IMR-90 (cell line): ENCODE data around the gene GPR176. TPM values are rescaled to one million over a fixed set of nuclear protein-coding genes. Genes with fewer than 3 reads are reported as not detected.

Experiments
- ATAC-seq: fragments of 200-7000 bp; cut with Tn5 transposase; 2 replicates; pipeline ENCODE4 v1.9.1; 2020; ENCODE audit warnings: low read depth, mild to moderate bottlenecking, moderate library complexity
- BruUV-seq: library from RNA; stranded (reverse); fragments of 400-500 nt; replicated peaks from 2 replicates; lab custom pipeline; 2021; lab: Mats Ljungman, UMichigan
- CTCF ChIA-PET: fragments of 300-600 bp; formaldehyde crosslinking; extraction: SDS; loops from one replicate; lab custom pipeline; 2021; ENCODE audit warnings: antibody characterized with exemption; lab: Yijun Ruan, JAX
- POLR2A ChIA-PET: fragments of 300-600 bp; sonication (Branson Sonifier 250); formaldehyde crosslinking; loops from one replicate; lab custom pipeline; 2022; ENCODE audit warnings: antibody characterized with exemption; ENCODE audit not compliant: unreplicated experiment; lab: Charles Lee
- DNase-seq: peaks from one replicate; pipeline ENCODE4 v3.0.0; 2013
- H2AFZ ChIP-seq: replicated peaks from 2 replicates; pipeline ENCODE3; 2013; ENCODE audit warnings: low read length, mild to moderate bottlenecking; ENCODE audit not compliant: poor library complexity
- H2AK5ac ChIP-seq: 2 replicates; pipeline ENCODE4 v1.6.1; 2013; ENCODE audit warnings: low read depth, low read length, inconsistent platforms
- H2AK9ac ChIP-seq: replicated peaks from 2 replicates; pipeline ENCODE3; 2013; ENCODE audit warnings: mild to moderate bottlenecking, low read depth, low read length, moderate library complexity; ENCODE audit not compliant: poor library complexity
- H2BK120ac ChIP-seq: 2 replicates; pipeline ENCODE4 v1.6.1; 2013; ENCODE audit warnings: low read depth, low read length, inconsistent platforms
- H2BK15ac ChIP-seq: 3 replicates; pipeline ENCODE4 v1.6.1; 2013; ENCODE audit warnings: low read depth, low read length, inconsistent platforms
- H2BK20ac ChIP-seq: 2 replicates; pipeline ENCODE4 v1.6.1; 2013; ENCODE audit warnings: low read depth, mild to moderate bottlenecking, inconsistent platforms, low read length, moderate library complexity
- H2BK5ac ChIP-seq: 2 replicates; pipeline ENCODE4 v1.6.1; 2013; ENCODE audit warnings: mild to moderate bottlenecking, low read depth, low read length, inconsistent platforms; ENCODE audit not compliant: poor library complexity, severe bottlenecking
- H3K14ac ChIP-seq: replicated peaks from 2 replicates; pipeline ENCODE4 v1.6.1; 2013; ENCODE audit warnings: low read depth, low read length, inconsistent platforms
- H3K18ac ChIP-seq: 2 replicates; pipeline ENCODE4 v1.6.1; 2013; ENCODE audit warnings: low read depth, low read length, control low read depth
- H3K23ac ChIP-seq: 2 replicates; pipeline ENCODE4 v1.6.1; 2013; ENCODE audit warnings: low read depth, low read length, inconsistent platforms
- H3K27ac ChIP-seq: 2 replicates; pipeline ENCODE4 v1.5.1; 2013; ENCODE audit warnings: mild to moderate bottlenecking, control low read depth, low read length; ENCODE audit not compliant: insufficient read depth
- H3K27me3 ChIP-seq: 2 replicates; pipeline ENCODE4 v1.6.1; 2013; ENCODE audit warnings: low read length; ENCODE audit not compliant: control insufficient read depth, insufficient read depth
- H3K36me3 ChIP-seq: 2 replicates; pipeline ENCODE4 v1.6.1; 2013; ENCODE audit warnings: low read length, mixed read lengths; ENCODE audit not compliant: control insufficient read depth, insufficient read depth
- H3K4ac ChIP-seq: 2 replicates; pipeline ENCODE4 v1.6.1; 2013; ENCODE audit warnings: low read depth, low read length, inconsistent platforms
- H3K4me1 ChIP-seq: 2 replicates; pipeline ENCODE4 v1.6.1; 2013; ENCODE audit warnings: low read length, mixed read lengths; ENCODE audit not compliant: control insufficient read depth, insufficient read depth
- H3K4me2 ChIP-seq: 2 replicates; pipeline ENCODE4 v1.6.1; 2013; ENCODE audit warnings: low read depth, mild to moderate bottlenecking, control low read depth, low read length, moderate library complexity
- H3K4me3 ChIP-seq: 2 replicates; pipeline ENCODE4 v1.5.1; 2013; ENCODE audit warnings: low read depth, mild to moderate bottlenecking, control low read depth, low read length, moderate library complexity; ENCODE audit not compliant: insufficient read depth
- H3K56ac ChIP-seq: 2 replicates; pipeline ENCODE4 v1.6.1; 2013; ENCODE audit warnings: low read length, inconsistent platforms; ENCODE audit not compliant: insufficient read depth; ENCODE audit errors: extremely low read depth
- H3K79me1 ChIP-seq, 2 experiments: 2 replicates each; pipeline ENCODE4 v1.6.1; 2013; ENCODE audit warnings: low read length in 2 of 2, inconsistent platforms in 1 of 2, low read depth in 1 of 2
- H3K9ac ChIP-seq: 2 replicates; pipeline ENCODE4 v1.6.1; 2013; ENCODE audit warnings: low read depth, low read length, control low read depth
- H3K9me1 ChIP-seq: 2 replicates; pipeline ENCODE4 v1.6.1; 2013; ENCODE audit warnings: low read length, inconsistent platforms; ENCODE audit not compliant: insufficient read depth
- H3K9me3 ChIP-seq: 2 replicates; pipeline ENCODE4 v1.6.1; 2013; ENCODE audit warnings: low read length; ENCODE audit not compliant: control insufficient read depth, insufficient read depth
- H4K20me1 ChIP-seq: 2 replicates; pipeline ENCODE4 v1.6.1; 2013; ENCODE audit warnings: low read length, inconsistent platforms; ENCODE audit not compliant: insufficient read depth
- H4K5ac ChIP-seq: 2 replicates; pipeline ENCODE4 v1.6.1; 2013; ENCODE audit warnings: mild to moderate bottlenecking, low read depth, low read length, control low read depth
- H4K8ac ChIP-seq, 2 experiments: 2 replicates each; pipeline ENCODE4 v1.6.1; 2013; ENCODE audit warnings: low read depth in 2 of 2, low read length in 2 of 2, control low read depth in 1 of 2, inconsistent platforms in 1 of 2
- H4K91ac ChIP-seq: 2 replicates; pipeline ENCODE4 v1.6.1; 2013; ENCODE audit warnings: low read depth, low read length, inconsistent platforms; ENCODE audit not compliant: insufficient read depth
- BHLHE40 ChIP-seq: fragments of 150-350 bp; IDR thresholded peaks from 2 replicates; pipeline ENCODE4 v1.6.1; 2016; ENCODE audit warnings: mild to moderate bottlenecking, low read depth, low read length
- CEBPB ChIP-seq: IDR thresholded peaks from 2 replicates; pipeline ENCODE4 v1.6.1; 2012; ENCODE audit warnings: low read depth, low read length, improper control_type of control experiment
- CHD1 ChIP-seq: IDR thresholded peaks from 2 replicates; pipeline ENCODE4 v1.6.1; 2012; ENCODE audit warnings: low read depth, low read length, improper control_type of control experiment
- ELK1 ChIP-seq: fragments of 150-350 bp; IDR thresholded peaks from 2 replicates; pipeline ENCODE4 v1.6.1; 2016; ENCODE audit warnings: low read depth, mild to moderate bottlenecking, low read length, moderate library complexity, borderline replicate concordance
- MAFK ChIP-seq: IDR thresholded peaks from 2 replicates; pipeline ENCODE4 v1.6.1; 2012; ENCODE audit warnings: low read depth, low read length, improper control_type of control experiment
- MAZ ChIP-seq: IDR thresholded peaks from 2 replicates; pipeline ENCODE4 v1.6.1; 2012; ENCODE audit warnings: low read depth, mild to moderate bottlenecking, low read length, improper control_type of control experiment, moderate library complexity, borderline replicate concordance
- MXI1 ChIP-seq: IDR thresholded peaks from 2 replicates; pipeline ENCODE4 v1.6.1; 2012; ENCODE audit warnings: low read depth, mild to moderate bottlenecking, low read length, moderate library complexity, borderline replicate concordance
- POLR2A ChIP-seq: IDR thresholded peaks from 2 replicates; pipeline ENCODE4 v1.6.1; 2012; ENCODE audit warnings: mild to moderate bottlenecking, low read depth, low read length
- RAD21 ChIP-seq: IDR thresholded peaks from 2 replicates; pipeline ENCODE4 v1.6.1; 2012; ENCODE audit warnings: low read length, improper control_type of control experiment
- RCOR1 ChIP-seq: IDR thresholded peaks from 2 replicates; pipeline ENCODE4 v1.6.1; 2012; ENCODE audit warnings: mild to moderate bottlenecking, low read length, improper control_type of control experiment; ENCODE audit not compliant: insufficient replicate concordance
- RFX5 ChIP-seq: IDR thresholded peaks from 2 replicates; pipeline ENCODE4 v1.8.0; 2012; ENCODE audit warnings: low read depth, mild to moderate bottlenecking, low read length, moderate library complexity
- SMC3 ChIP-seq: fragments of 150-350 bp; IDR thresholded peaks from 2 replicates; pipeline ENCODE4 v1.6.1; 2016; ENCODE audit warnings: low read depth, mild to moderate bottlenecking, antibody characterized with exemption, low read length, moderate library complexity
- WGBS, 2 experiments: methylation state at CpG; one replicate each; pipeline versions ENCODE4 v1.1.5 to v1.1.7; 2013; ENCODE audit warnings: missing lambda C conversion rate in 2 of 2; ENCODE audit not compliant: insufficient read length in 1 of 2; ENCODE audit errors: extremely low coverage in 2 of 2; 5-methylcytosine and 5-hydroxymethylcytosine counted together
- dilution Hi-C: fragments of 300-500 bp; cut with HindIII; formaldehyde crosslinking; loops from one replicate; pipeline ENCODE4 v1.14.3; 2018; ENCODE audit warnings: low sequenced_read_pairs; ENCODE audit not compliant: unreplicated experiment
- in situ Hi-C: fragments of 300-500 bp; cut with MboI; formaldehyde crosslinking; loops from 3 replicates; pipeline ENCODE4 v1.14.3; 2019; ENCODE audit warnings: low sequenced_read_pairs, inconsistent platforms, mixed read lengths
- intact Hi-C: fragments of 100-400 bp; cut with micrococcal nuclease; formaldehyde crosslinking; loops from 2 replicates; pipeline ENCODE4 v1.10.0; 2022
- polyA plus RNA-seq, 3 experiments: library from polyadenylated mRNA; depleted of rRNA; stranded (reverse); fragments of >200 nt; gene quantifications; 2 replicates each; pipeline ENCODE4 v1.2.3, GENCODE V29; 2012; ENCODE audit warnings: low replicate concordance in 1 of 3
- total RNA-seq: library from RNA; depleted of rRNA; stranded (reverse); fragments of >200 nt; gene quantifications from 2 replicates; pipeline ENCODE4 v1.2.3, GENCODE V29; 2012
- TF ChIP-seq, protein P1 (sequence below): fragments of 150-350 bp; IDR thresholded peaks from 2 replicates; pipeline ENCODE4 v1.6.1; 2017; ENCODE audit warnings: mild to moderate bottlenecking, antibody characterized with exemption, low read length, low read depth
- TF ChIP-seq, protein P2 (sequence below): conservative IDR thresholded peaks from 2 replicates; pipeline ENCODE4 v1.5.1; 2012; ENCODE audit warnings: mild to moderate bottlenecking, low read depth, low read length, improper control_type of control experiment

GPR176 gene
- total and polyA plus RNA-seq, 2 of the 4 experiments (the other 2 are of a cell fraction) = 114 to 246 TPM

DNA sequence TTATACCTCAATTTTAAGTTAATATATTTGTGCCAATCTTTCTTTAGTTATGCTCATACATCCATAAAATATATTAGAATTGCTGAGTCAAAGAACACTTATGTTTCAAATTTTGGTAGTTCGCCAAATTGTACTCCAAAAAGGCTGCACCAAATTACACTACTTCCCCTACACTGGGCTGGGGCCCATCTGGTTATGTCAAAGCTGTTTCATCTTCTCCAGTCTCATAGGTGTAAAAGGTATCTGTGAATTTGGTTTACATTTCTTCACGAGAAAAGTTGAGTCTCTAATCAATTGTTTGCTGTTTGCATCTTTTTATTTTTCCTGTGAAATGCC is 138.1 kb downstream of the GPR176 start:
- no peak overlapping the region for H3K23ac ChIP-seq
- no peak overlapping the region for H3K56ac ChIP-seq
- H3K9me1 ChIP-seq = no peaks in the 10 kb centered on the region
- intact Hi-C loops = loop anchor here (10.0 kb wide), 3 partner anchors 223 to 1077 kb away; partner anchors contain the start of gene BMF
- peak overlapping the region; percentile 81 for H2AFZ ChIP-seq
- H3K4ac ChIP-seq = no peak overlapping the region
- no peak overlapping the region for H2BK120ac ChIP-seq
- peak overlapping the region; percentile 33 for H2BK5ac ChIP-seq
- ATAC-seq (no peak), DNase-seq (no peak)
- H2AK9ac ChIP-seq = no peak overlapping the region
- H3K36me3 ChIP-seq = no peaks in the 10 kb centered on the region
- H3K27ac ChIP-seq = no peak overlapping the region
- peaks cover 13% of the 10 kb centered on the region for H3K4me1 ChIP-seq
- H3K9me3 ChIP-seq = no peaks in the 10 kb centered on the region
- no peak overlapping the region for H2BK20ac ChIP-seq
- 80% methylated on average over 1 of the region's 2 CpGs; no CpG with 5 or more reads in 1 of the 2 experiments for WGBS, 2 experiments
- peaks cover 8 to 35% of the 10 kb centered on the region in 2 experiments for H3K79me1 ChIP-seq
- peak overlapping the region; percentile 48 for H3K14ac ChIP-seq
- no TSS peak for BruUV-seq
- H4K8ac ChIP-seq = peak overlapping the region; percentile 2 to 88; a peak in 3 of 4 replicates
- peak overlapping the region; percentile 81; the same call in 1 of the 2 replicates for H3K4me2 ChIP-seq
- peak overlapping the region; percentile 36; the same call in 1 of the 2 replicates for H4K5ac ChIP-seq
- H4K91ac ChIP-seq = no peak overlapping the region
- POLR2A ChIA-PET = no interaction called here
- peak overlapping the region; percentile 93 for H3K4me3 ChIP-seq
- H3K27me3 ChIP-seq = no peaks in the 10 kb centered on the region
- H2BK15ac ChIP-seq = no peak overlapping the region
- CTCF ChIA-PET = no interaction called here
- H4K20me1 ChIP-seq = no peaks in the 10 kb centered on the region
- H3K9ac ChIP-seq = no peak overlapping the region
- in situ Hi-C loops = loop anchor here (10.0 kb wide), 1 partner anchor 173 kb away; no protein-coding TSS in a partner anchor
- no peak for TF ChIP-seq RCOR1
- TF ChIP-seq MAZ = no peak
- TF ChIP-seq, protein P1, sequence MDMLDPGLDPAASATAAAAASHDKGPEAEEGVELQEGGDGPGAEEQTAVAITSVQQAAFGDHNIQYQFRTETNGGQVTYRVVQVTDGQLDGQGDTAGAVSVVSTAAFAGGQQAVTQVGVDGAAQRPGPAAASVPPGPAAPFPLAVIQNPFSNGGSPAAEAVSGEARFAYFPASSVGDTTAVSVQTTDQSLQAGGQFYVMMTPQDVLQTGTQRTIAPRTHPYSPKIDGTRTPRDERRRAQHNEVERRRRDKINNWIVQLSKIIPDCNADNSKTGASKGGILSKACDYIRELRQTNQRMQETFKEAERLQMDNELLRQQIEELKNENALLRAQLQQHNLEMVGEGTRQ = no peak
- TF ChIP-seq, protein P2, sequence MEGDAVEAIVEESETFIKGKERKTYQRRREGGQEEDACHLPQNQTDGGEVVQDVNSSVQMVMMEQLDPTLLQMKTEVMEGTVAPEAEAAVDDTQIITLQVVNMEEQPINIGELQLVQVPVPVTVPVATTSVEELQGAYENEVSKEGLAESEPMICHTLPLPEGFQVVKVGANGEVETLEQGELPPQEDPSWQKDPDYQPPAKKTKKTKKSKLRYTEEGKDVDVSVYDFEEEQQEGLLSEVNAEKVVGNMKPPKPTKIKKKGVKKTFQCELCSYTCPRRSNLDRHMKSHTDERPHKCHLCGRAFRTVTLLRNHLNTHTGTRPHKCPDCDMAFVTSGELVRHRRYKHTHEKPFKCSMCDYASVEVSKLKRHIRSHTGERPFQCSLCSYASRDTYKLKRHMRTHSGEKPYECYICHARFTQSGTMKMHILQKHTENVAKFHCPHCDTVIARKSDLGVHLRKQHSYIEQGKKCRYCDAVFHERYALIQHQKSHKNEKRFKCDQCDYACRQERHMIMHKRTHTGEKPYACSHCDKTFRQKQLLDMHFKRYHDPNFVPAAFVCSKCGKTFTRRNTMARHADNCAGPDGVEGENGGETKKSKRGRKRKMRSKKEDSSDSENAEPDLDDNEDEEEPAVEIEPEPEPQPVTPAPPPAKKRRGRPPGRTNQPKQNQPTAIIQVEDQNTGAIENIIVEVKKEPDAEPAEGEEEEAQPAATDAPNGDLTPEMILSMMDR = no peak
- no peak for TF ChIP-seq POLR2A
- TF ChIP-seq ELK1 = no peak
- TF ChIP-seq MAFK = no peak
- TF ChIP-seq CHD1 = no peak
- no peak for TF ChIP-seq RFX5
- TF ChIP-seq RAD21 = no peak
- TF ChIP-seq BHLHE40 = no peak
- TF ChIP-seq CEBPB = no peak
- no peak for TF ChIP-seq MXI1
- no peak for TF ChIP-seq SMC3
- peak overlapping the region; percentile 33; the same call in 1 of the 2 replicates for H3K18ac ChIP-seq
- dilution Hi-C loops = no loop called here
- H2AK5ac ChIP-seq = no peak overlapping the region
